Muscle of leg (tissue), 11 donors: ENCODE results near the gene KDM4C. TPM values are rescaled to one million over a fixed set of nuclear protein-coding genes. Genes with fewer than 3 reads are reported as not detected.

Experiments used
- DNase-seq: peaks from one replicate; pipeline ENCODE4 v3.0.0; 2013
- H3K27ac ChIP-seq: one replicate; pipeline ENCODE4 v1.5.1; 2013; ENCODE audit warnings: mild to moderate bottlenecking, low read length, control low read depth
- H3K27me3 ChIP-seq: one replicate; pipeline ENCODE4 v1.6.1; 2013; ENCODE audit warnings: low read length; ENCODE audit not compliant: control insufficient read depth, insufficient read depth
- H3K36me3 ChIP-seq: one replicate; pipeline ENCODE4 v1.6.1; 2013; ENCODE audit warnings: low read length; ENCODE audit not compliant: control insufficient read depth, insufficient read depth
- H3K4me1 ChIP-seq: one replicate; pipeline ENCODE4 v1.6.1; 2013; ENCODE audit warnings: low read length; ENCODE audit not compliant: control insufficient read depth, insufficient read depth
- H3K4me3 ChIP-seq: one replicate; pipeline ENCODE4 v1.5.1; 2013; ENCODE audit warnings: low read length, control low read depth
- H3K9me3 ChIP-seq: replicated peaks from 2 replicates; pipeline ENCODE4 v1.6.1; 2013; ENCODE audit warnings: low read depth, low read length; ENCODE audit not compliant: control insufficient read depth
- WGBS: methylation state at CpG from one replicate; pipeline ENCODE4 v1.1.5; 2013; ENCODE audit warnings: missing lambda C conversion rate; ENCODE audit not compliant: insufficient coverage; 5-methylcytosine and 5-hydroxymethylcytosine counted together
- polyA plus RNA-seq, 8 donors: library from polyadenylated mRNA; unstranded; fragments of 120-200 nt; gene quantifications; one replicate each; pipeline versions ENCODE4 v1.2.1 to v1.2.3, GENCODE V29; 2013; ENCODE audit warnings: inconsistent platforms in 1 of 8, low replicate concordance in 1 of 8; ENCODE audit not compliant: insufficient read length in 8 of 8, insufficient read depth in 1 of 8
- total RNA-seq: library from RNA; stranded (reverse); fragments of 120-200 nt; gene quantifications from one replicate; pipeline ENCODE4 v1.2.4, GENCODE V29; 2013

KDM4C gene
- total and polyA plus RNA-seq, 9 donors, result 10.1 to 19.0 (median 11.2) TPM

GRCh38 chr9:6907772-6908381 is 150.1 kb downstream of the KDM4C start:
- H3K4me3 ChIP-seq, result no peak overlapping the region
- DNase-seq, result peak; percentile 43
- WGBS, result no CpG with 5 or more reads among the region's 4 CpGs

GRCh38 chr9:6909181-6909580 is 151.4 kb downstream of the KDM4C start:
- WGBS, result 17% methylated on average over 1 of the region's 1 CpG
- no peaks in the 10 kb centered on the region for H3K36me3 ChIP-seq
- H3K27ac ChIP-seq, result no peak overlapping the region
- H3K4me1 ChIP-seq, result peaks cover 5% of the 10 kb centered on the region
- no peaks in the 10 kb centered on the region for H3K9me3 ChIP-seq
- no peaks in the 10 kb centered on the region for H3K27me3 ChIP-seq
- H3K4me3 ChIP-seq, result no peak overlapping the region
- no peak for DNase-seq

More at GRCh38 chr9:6907772-6908381, 150.1 kb downstream of the KDM4C start:
- Histone ChIP-seq H3K9me3 (no peaks in the 10 kb centered on the region), H3K27me3 (no peaks in the 10 kb centered on the region), H3K27ac (no peak overlapping the region), H3K4me1 (peaks cover 5% of the 10 kb centered on the region), H3K36me3 (no peaks in the 10 kb centered on the region)

GRCh38 chr9:6910032-6910431 is 152.3 kb downstream of the KDM4C start:
- Histone ChIP-seq H3K4me1 (peaks cover 5% of the 10 kb centered on the region), H3K27me3 (no peaks in the 10 kb centered on the region), H3K27ac (no peak overlapping the region), H3K9me3 (no peaks in the 10 kb centered on the region), H3K36me3 (no peaks in the 10 kb centered on the region), H3K4me3 (no peak overlapping the region)
- no CpG with 5 or more reads among the region's 2 CpGs for WGBS
- DNase-seq, result no peak

- H3K4me1 ChIP-seq, result peaks cover 5% of the 10 kb centered on the region
- no peak for DNase-seq
- H3K27ac ChIP-seq, result no peak overlapping the region
- WGBS, result 88% methylated on average over 2 of the region's 3 CpGs
- no peak overlapping the region for H3K4me3 ChIP-seq
- H3K36me3 ChIP-seq, result no peaks in the 10 kb centered on the region
- no peaks in the 10 kb centered on the region for H3K27me3 ChIP-seq
- H3K9me3 ChIP-seq, result no peaks in the 10 kb centered on the region
These were observed 152.7 kb downstream of the KDM4C start for GRCh38 chr9:6910497-6910896.

- WGBS, result no CpG with 5 or more reads among the region's 3 CpGs
- peak; percentile 49 for DNase-seq
- Histone ChIP-seq H3K27me3 (no peaks in the 10 kb centered on the region), H3K27ac (no peak overlapping the region), H3K9me3 (no peaks in the 10 kb centered on the region), H3K4me1 (peaks cover 5% of the 10 kb centered on the region), H3K4me3 (no peak overlapping the region), H3K36me3 (no peaks in the 10 kb centered on the region)
These were observed 154.3 kb downstream of the KDM4C start for GRCh38 chr9:6911901-6912638.

- DNase-seq, result no peak
- H3K4me1 ChIP-seq, result peaks cover 5% of the 10 kb centered on the region
- no peak overlapping the region for H3K27ac ChIP-seq
- H3K36me3 ChIP-seq, result no peaks in the 10 kb centered on the region
- WGBS, result 48% methylated on average over 3 of the region's 4 CpGs
- no peaks in the 10 kb centered on the region for H3K27me3 ChIP-seq
- no peaks in the 10 kb centered on the region for H3K9me3 ChIP-seq
- no peak overlapping the region for H3K4me3 ChIP-seq
These were observed 157.9 kb downstream of the KDM4C start for GRCh38 chr9:6915635-6916034.

- Histone ChIP-seq H3K4me1 (peaks cover 1% of the 10 kb centered on the region), H3K9me3 (no peaks in the 10 kb centered on the region), H3K4me3 (no peak overlapping the region), H3K36me3 (peaks cover 4% of the 10 kb centered on the region), H3K27me3 (no peaks in the 10 kb centered on the region), H3K27ac (no peak overlapping the region)
- no peak for DNase-seq
These were observed 159.4 kb downstream of the KDM4C start for GRCh38 chr9:6917162-6917561.

GRCh38 chr9:6920041-6920440 is 162.3 kb downstream of the KDM4C start:
- Histone ChIP-seq H3K36me3 (peaks cover 4% of the 10 kb centered on the region), H3K9me3 (no peaks in the 10 kb centered on the region), H3K27me3 (no peaks in the 10 kb centered on the region), H3K27ac (no peak overlapping the region), H3K4me3 (no peak overlapping the region), H3K4me1 (no peaks in the 10 kb centered on the region)
- no peak for DNase-seq

- WGBS, result 69% methylated on average over 5 of the region's 5 CpGs
- H3K4me1 ChIP-seq, result no peaks in the 10 kb centered on the region
- H3K36me3 ChIP-seq, result peaks cover 4% of the 10 kb centered on the region
- H3K27me3 ChIP-seq, result no peaks in the 10 kb centered on the region
- no peak for DNase-seq
- no peak overlapping the region for H3K27ac ChIP-seq
- no peak overlapping the region for H3K4me3 ChIP-seq
- H3K9me3 ChIP-seq, result no peaks in the 10 kb centered on the region
These were observed 163.5 kb downstream of the KDM4C start for GRCh38 chr9:6921315-6921714.

- 60% methylated on average over 1 of the region's 2 CpGs for WGBS
- H3K4me1 ChIP-seq, result no peaks in the 10 kb centered on the region
- DNase-seq, result no peak
- H3K9me3 ChIP-seq, result no peaks in the 10 kb centered on the region
- H3K4me3 ChIP-seq, result no peak overlapping the region
- H3K36me3 ChIP-seq, result peaks cover 4% of the 10 kb centered on the region
- H3K27ac ChIP-seq, result no peak overlapping the region
- no peaks in the 10 kb centered on the region for H3K27me3 ChIP-seq
These were observed 164.4 kb downstream of the KDM4C start for GRCh38 chr9:6922124-6922676.
